GM11168 (cell line): ENCODE data around the gene KCTD19.

Source experiments
- in situ Hi-C: fragments of 300-500 bp; cut with MboI; formaldehyde crosslinking; loops from one replicate; pipeline ENCODE4 v1.12.0; 2022; ENCODE audit warnings: low sequenced_read_pairs; ENCODE audit not compliant: unreplicated experiment

KCTD19 gene

DNA sequence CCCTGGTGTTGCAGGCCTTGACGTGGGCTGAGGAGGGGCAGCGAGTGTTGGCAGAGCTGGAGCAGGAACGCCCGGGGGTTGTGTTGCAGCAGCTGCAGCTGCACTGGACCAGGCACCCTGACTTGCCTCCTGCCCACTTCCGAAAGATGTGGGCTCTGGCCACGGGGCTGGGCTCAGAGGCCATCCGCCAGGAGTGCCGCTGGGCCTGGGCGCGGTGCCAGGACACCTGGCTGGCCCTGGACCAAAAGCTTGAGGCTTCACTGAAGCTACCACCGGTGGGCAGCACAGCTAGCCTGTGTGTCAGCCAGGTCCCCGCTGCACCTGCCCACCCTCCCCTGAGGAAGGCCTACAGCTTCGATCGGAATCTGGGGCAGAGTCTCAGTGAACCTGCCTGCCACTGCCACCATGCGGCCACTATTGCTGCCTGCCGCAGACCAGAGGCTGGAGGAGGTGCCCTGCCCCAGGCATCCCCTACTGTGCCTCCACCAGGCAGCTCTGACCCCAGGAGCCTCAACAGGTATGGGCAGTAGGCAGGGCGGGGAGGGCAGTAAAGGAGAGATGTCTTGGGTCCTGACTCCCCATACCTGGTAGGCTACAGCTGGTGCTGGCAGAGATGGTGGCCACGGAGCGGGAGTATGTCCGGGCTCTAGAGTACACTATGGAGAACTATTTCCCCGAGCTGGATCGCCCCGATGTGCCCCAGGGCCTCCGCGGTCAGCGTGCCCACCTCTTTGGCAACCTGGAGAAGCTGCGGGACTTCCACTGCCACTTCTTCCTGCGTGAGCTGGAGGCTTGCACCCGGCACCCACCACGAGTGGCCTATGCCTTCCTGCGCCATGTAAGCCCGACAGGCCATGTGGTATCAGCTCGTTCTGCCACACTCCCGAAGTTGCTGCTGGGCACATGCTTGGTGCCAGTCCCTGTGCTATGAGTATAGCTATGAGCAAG, 41.6 kb downstream of the KCTD19 start:
- in situ Hi-C loops = no loop called here

DNA sequence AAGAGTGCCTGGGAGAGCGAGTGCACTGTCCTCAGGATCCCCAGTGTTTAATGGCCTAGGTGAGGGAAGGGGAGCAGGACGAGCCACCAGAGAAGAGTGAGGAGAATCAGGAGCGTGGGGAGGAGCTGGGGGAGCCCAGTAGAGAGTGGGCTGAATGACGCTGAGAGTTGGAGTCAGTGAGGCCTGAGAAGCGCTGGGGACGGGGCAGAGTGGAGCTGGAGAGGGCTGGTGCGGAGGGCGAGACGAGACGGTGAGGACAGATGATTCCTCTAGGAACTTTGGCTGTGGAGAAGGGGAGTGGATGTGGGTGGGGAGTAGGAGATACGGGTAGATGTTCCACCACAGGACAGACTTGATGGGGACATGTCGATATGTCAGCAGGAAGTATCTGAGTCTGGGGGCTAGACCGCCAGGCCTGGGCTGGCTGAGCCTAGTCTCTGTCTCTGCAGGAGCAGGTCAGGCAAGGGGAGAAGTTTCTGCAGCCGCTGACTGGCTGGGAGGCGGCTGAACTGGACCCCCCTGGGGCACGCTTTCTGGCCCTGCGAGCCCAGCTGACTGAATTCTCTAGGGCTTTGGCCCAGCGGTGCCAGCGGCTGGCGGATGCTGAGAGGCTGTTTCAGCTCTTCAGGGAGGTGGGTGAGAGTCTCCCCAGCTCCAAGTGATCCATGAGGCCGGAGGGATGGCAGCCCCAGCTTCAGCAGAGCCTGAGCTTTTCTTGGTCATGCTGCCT, 42.5 kb downstream of the KCTD19 start:
- in situ Hi-C loops = no loop called here

GRCh38 chr16:67283039-67283825, 43.3 kb downstream of the KCTD19 start:
- in situ Hi-C loops = no loop called here

DNA sequence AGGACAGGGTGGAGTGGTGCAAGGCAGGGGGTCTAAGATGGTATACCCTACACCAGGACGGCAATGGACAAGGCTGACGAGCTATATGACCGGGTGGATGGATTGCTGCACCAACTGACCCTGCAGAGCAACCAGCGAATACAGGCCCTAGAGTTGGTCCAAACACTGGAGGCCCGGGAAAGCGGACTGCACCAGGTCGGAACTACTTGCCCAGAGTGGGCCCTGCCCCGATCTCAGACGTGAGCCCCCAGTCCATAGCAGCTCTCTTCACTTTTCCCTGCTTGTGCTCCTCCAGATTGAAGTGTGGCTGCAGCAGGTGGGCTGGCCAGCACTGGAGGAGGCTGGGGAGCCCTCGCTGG, 44.1 kb downstream of the KCTD19 start:
- in situ Hi-C loops = no loop called here

- in situ Hi-C loops = no loop called here
Observed at GRCh38 chr16:67281536-67282446, 44.8 kb downstream of the KCTD19 start.

DNA sequence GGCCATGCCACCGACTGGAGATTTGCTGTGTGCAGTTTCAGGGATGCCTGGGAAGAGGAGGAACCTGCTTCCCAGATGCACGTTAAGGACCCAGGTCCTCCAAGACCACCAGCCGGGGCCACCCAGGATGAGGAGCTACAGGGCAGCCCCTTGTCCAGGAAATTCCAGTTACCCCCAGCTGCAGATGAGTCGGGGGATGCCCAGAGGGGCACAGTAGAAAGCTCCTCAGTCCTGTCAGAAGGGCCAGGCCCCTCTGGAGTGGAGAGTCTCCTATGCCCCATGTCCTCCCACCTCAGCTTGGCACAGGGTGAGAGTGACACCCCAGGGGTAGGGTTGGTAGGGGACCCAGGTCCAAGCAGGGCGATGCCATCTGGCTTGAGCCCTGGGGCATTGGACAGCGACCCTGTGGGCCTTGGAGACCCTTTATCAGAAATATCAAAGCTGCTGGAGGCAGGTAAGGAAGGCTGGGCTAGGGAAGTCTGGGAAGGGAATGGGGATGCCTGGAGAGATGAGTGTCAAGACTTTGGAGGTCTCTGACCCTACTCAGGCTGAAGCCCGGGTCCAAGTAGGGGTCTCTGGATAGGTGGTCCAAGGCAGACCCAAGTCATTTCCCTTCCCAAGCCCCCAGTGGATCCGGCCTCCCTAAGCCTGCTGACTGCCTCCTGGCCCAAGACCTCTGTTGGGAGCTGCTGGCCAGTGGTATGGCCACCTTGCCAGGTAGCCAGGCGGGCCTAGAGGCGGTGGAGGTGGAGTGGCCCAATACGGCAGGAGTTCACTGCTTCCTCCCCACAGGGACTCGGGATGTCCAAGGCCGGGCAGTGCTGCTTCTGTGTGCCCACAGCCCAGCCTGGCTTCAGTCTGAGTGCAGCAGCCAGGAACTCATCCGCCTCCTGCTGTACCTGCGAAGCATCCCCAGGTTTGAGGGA, 46.2 kb downstream of the KCTD19 start:
- in situ Hi-C loops = no loop called here

GRCh38 chr16:67279296-67280089, 47.0 kb downstream of the KCTD19 start, which contains the start of gene PLEKHG4:
Gene PLEKHG4, plus strand, starts transcription at chr16:67279532. Its CDS starts 513 bp downstream, at chr16:67280045.
- in situ Hi-C loops = no loop called here

DNA sequence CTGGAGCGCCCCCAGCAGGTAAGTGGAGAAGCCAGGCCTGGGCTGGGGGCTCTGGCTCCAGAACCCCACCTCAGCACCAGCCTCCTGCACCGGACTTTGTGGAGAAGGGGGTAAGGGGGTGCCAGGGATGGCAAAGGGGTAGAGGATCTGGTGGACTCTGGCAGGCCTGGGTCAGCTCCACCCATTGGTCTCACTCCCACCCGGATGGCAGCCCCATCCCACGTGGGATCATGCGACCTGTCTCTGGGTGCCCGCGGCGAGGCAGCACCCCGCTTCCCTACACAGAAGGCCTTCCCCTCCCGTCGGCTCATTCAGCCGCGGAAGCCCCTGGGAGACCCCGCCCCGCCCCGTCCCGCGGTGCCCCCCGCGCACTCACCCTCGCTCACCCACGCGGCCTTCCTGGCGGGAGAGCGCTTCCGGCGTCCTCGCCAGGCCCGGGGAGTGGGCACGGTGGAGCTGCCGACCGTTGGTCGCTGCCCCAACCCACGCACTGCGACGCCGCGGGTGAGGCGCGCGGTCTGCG, 47.7 kb downstream of the KCTD19 start:
- in situ Hi-C loops = no loop called here

DNA sequence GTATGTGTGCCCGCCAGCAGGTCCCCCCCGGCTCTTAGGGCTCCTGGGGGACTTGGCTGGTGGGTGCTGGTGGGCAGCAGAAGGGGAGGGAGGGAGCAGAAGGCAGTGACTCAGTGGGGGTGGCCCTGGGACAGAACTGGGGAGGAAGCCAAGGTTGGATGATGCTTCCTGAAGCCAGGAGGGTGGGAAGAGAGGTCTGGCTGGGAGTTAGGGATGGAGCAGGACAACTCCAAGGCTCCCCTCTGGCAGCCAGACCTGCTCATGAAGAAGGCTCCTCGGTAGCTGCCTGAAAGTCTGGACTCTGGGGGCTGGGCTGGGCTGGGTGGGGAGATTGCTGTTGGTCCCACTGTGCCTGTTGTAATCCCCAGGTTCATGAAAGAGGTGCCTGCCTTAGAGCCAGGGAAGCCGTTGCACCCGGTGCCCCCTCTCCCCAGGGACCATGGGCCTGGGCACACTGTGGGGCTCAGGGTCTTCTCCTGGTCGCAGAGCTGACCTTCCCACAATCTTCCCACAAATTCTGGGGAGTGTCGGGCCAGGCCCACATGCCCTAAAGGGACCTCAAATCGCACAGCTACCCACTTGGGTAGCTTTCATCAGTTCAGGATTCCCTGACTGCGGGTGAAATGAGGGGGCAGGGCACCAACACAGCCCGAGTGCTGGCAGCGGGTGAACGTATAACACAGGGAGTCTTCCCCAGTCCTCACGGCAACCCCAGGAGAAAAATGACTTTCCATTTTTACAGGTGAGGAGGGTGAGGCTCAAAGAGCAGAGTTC, 48.4 kb downstream of the KCTD19 start:
- in situ Hi-C loops = no loop called here

DNA sequence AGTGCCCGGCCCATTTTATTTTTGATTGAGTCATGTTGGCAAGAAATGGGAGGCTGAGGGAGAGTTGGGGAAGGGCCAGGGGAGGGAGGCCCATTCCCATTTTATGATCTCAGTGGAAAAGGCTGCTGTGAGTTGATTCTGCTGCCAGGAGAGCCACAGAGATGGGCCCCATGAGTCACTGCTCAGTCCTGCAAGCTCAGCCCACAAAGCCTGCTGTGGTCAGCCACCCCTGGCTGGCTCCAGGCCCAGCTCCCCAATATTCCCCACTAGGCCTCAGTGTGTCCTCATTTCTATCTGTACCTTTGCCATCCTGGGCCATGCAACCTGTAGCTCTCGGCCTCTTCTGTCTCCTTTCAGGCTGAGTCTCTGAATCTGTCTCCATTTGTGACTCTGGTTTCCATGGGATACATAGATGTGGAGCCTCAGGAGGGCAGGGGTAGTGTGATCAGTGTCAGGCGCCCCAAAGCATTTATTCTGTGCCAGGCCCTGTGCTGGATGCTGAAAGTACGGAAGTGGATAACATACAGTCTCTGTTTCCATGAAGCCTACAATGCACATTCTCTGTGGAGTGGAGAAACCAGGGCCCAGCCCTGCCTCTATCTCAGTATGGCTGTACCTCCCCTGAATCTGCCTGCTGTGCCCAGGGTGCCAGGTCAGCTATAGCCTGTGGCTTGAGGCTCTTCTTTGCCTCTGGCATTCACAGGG, 49.1 kb downstream of the KCTD19 start:
- in situ Hi-C loops = no loop called here

GRCh38 chr16:67275321-67275720, 51.2 kb downstream of the KCTD19 start:
- in situ Hi-C loops = no loop called here

DNA sequence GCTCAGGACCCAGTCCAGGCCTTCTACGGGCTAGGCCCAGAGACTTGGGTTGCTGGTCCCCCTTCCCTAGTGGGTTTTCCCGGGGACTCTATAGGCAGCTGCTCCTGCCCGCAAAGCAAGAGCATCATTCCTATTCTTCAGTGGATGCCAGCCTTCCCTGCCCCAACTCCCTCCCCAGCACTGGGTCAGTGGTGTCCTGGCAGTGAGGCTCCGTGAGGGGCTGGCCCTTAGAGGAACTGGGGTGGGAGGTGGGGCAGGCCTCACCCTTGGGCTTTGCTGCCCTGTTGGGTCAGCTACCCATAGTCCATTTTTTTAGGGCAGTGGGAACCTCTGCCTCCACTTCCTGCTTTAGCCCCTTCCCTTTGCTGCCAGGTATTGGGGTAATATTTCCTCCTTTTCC, 55.1 kb downstream of the KCTD19 start:
- in situ Hi-C loops = no loop called here

DNA sequence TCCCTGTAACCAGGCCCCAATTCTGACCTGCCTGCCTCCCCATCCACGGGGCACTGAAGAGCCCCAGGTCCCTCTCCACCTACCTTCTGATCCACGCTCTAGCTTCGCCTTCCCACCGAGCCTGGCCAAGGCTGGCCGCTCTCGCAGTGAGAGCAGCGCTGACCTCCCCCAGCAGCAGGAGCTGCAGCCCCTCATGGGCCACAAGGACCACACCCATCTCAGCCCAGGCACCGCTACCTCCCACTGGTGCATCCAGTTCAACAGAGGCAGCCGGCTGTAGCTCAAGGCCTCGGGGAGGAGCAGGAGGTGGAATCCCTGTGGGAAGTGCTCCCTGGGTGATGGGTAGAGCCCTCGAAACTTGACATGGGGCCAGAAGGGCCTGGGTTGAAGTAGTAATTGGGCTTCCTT, 55.6 kb downstream of the KCTD19 start:
- in situ Hi-C loops = no loop called here

GRCh38 chr16:67269766-67270165, 56.8 kb downstream of the KCTD19 start:
- in situ Hi-C loops = no loop called here

GRCh38 chr16:67268136-67268579, 58.4 kb downstream of the KCTD19 start:
- in situ Hi-C loops = no loop called here

DNA sequence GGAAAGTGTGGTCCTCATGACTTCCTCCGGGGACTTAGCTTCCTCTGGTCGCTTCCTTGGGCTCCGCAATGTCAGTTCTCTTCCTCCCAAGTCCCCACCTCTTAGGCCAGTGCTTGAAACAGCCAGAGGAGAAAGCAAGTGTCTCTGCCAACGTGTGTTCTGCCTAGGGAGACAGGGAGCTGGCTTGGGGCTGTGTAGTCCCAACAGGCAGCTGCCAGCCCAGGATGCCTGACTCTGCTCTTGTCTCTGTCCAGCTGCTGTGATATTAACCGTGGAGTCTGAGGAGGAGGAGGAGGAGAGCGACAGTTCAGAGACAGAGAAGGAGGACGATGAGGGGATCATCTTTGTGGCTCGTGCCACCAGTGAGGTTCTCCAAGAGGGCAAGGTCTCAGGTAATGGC, 60.7 kb downstream of the KCTD19 start:
- in situ Hi-C loops = no loop called here
